Activated CD4-positive, alpha-beta T cell treated with anti-CD3 and anti-CD28 coated beads, Interleukin-2, amount 10 ng/mL, durations not matched to agents 7 days and 5 days (primary cell): ENCODE results near the gene TEKTIP1. TPM values are rescaled to one million over a fixed set of nuclear protein-coding genes. Genes with fewer than 3 reads are reported as not detected.

Source experiments
- CTCF ChIA-PET: fragments of 350-600 bp; sonication (Branson Sonifier 250); formaldehyde crosslinking; loops from one replicate; lab custom pipeline; 2021; ENCODE audit warnings: antibody characterized with exemption; lab: Charles Lee
- POLR2A ChIA-PET: fragments of 350-600 bp; sonication (Branson Sonifier 250); formaldehyde crosslinking; loops from one replicate; lab custom pipeline; 2021; ENCODE audit warnings: antibody characterized with exemption; lab: Charles Lee
- DNase-seq: peaks from one replicate; pipeline ENCODE4 v3.0.0-alpha.2; 2020
- H3K27ac Mint-ChIP-seq: one replicate; pipeline ENCODE4 v1.8.0; 2021; ENCODE audit warnings: mild to moderate bottlenecking, moderate library complexity, mixed read lengths
- H3K27me3 Mint-ChIP-seq: one replicate; pipeline ENCODE4 v1.8.0; 2021; ENCODE audit warnings: mixed read lengths
- H3K36me3 Mint-ChIP-seq: one replicate; pipeline ENCODE4 v1.8.0; 2021; ENCODE audit warnings: low read depth, mixed read lengths
- H3K4me1 Mint-ChIP-seq: one replicate; pipeline ENCODE4 v1.8.0; 2021; ENCODE audit warnings: mixed read lengths
- H3K4me3 Mint-ChIP-seq: one replicate; pipeline ENCODE4 v1.8.0; 2021; ENCODE audit warnings: mild to moderate bottlenecking, moderate library complexity, mixed read lengths
- H3K9me3 Mint-ChIP-seq: one replicate; pipeline ENCODE4 v1.8.0; 2021; ENCODE audit warnings: mixed read lengths
- total RNA-seq, 2 experiments: library from RNA; stranded (reverse); gene quantifications; one replicate each; pipeline ENCODE4 v1.2.3, GENCODE V29; 2021

TEKTIP1 gene
- total RNA-seq, 2 experiments from 2014 or later: 6.5 to 8.7 TPM

GRCh38 chr19:3510727-3511126 lies 28.2 kb upstream of the TEKTIP1 start:
- ChIA-PET POLR2A (no interaction called here), CTCF (no interaction called here)
- no peak overlapping the region for H3K27ac Mint-ChIP-seq
- no peaks in the 10 kb centered on the region for H3K9me3 Mint-ChIP-seq
- no peak for DNase-seq
- H3K36me3 Mint-ChIP-seq: peaks cover 27% of the 10 kb centered on the region
- no peak overlapping the region for H3K4me3 Mint-ChIP-seq
- H3K27me3 Mint-ChIP-seq: no peaks in the 10 kb centered on the region
- peaks cover 45% of the 10 kb centered on the region for H3K4me1 Mint-ChIP-seq

DNA sequence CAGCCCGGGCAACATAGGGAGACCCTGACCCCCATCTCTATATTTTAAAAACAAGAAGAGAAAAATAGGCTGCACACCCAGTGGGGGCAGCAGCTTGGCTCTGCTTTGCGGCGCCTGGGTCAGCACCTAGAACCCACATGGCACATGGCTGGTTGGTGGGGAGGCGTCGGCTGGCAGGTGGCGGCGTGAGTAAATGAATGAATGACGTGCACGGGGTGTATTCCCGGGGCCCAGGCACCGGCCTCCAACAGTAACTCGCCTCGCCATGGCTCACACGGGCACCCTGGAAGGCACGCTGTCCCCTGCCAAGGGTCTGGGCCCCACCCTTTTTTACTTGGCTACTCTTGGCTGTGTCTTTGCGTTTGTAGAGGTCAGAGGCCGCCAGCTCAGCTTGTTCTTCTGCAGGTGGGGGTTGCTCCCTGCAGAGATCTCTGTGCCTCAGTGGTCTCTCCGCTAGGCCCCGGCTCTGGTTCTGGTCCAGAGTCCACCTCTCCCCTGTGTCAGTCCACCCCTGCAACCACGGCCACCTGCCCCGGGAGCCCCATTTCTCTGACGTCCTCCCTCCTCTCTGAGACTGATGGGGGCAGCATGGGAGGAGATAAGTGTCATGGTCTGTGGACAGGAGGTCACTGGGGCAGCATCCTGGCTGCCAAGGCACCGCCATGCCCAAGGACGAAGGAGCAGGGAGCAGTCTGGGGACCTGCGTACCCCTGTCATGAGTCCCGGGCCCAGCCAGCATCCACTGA lies 27.3 kb upstream of the TEKTIP1 start:
- Mint-ChIP-seq H3K36me3 (peaks cover 29% of the 10 kb centered on the region), H3K4me3 (no peak overlapping the region), H3K27ac (no peak overlapping the region), H3K4me1 (peaks cover 52% of the 10 kb centered on the region), H3K27me3 (no peaks in the 10 kb centered on the region), H3K9me3 (no peaks in the 10 kb centered on the region)
- POLR2A ChIA-PET: no interaction called here
- CTCF ChIA-PET: interaction anchor here (0.5 to 1.3 kb wide), 3 partner anchors 10 to 23 kb away, joined by 3 to 4 read pairs (median 3); no protein-coding TSS in a partner anchor
- no peak for DNase-seq

DNA sequence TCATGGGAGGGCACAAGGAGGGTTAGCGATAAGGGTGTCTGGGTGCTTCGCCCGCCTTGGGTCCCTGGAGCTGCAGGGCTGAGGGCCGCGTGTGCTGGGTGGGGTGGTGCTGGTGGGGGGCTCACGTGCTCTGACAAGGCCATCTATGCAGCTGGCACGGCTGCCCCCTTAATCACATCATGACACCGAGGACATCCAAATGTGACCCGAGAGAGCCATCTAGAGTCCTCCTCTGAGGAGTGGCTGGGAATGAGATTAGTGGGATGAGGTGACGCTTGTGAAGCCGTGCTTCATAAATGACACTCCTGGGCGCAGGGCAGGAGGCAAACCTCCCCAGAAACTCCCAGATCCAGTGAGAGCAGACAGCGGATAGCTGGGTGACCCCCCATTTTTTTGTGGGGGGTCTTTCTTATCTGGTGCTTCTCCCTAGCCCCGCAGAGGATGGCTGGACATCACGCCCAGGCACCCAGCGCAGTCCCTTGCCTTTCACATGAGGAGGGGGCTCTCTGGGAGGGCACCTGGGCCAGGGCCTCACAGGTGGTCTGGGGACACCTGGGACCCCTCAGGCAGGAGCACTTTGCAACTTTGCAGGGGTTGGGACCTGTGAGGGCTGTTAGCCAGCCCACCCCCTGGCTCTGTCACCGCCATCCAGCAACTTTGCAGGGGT lies 26.3 kb upstream of the TEKTIP1 start:
- H3K27me3 Mint-ChIP-seq: no peaks in the 10 kb centered on the region
- peaks cover 19% of the 10 kb centered on the region for H3K36me3 Mint-ChIP-seq
- H3K27ac Mint-ChIP-seq: no peak overlapping the region
- H3K4me3 Mint-ChIP-seq: no peak overlapping the region
- DNase-seq: no peak
- H3K9me3 Mint-ChIP-seq: no peaks in the 10 kb centered on the region
- peaks cover 47% of the 10 kb centered on the region for H3K4me1 Mint-ChIP-seq
- CTCF ChIA-PET: interaction anchor here (1.1 to 1.3 kb wide), 2 partner anchors 11 to 22 kb away, joined by 3 read pairs; no protein-coding TSS in a partner anchor
- POLR2A ChIA-PET: no interaction called here

GRCh38 chr19:3513229-3514140 lies 25.5 kb upstream of the TEKTIP1 start:
- ChIA-PET CTCF (interaction anchor here (1.3 kb wide), 1 partner anchor 12 kb away, joined by 3 read pairs; no protein-coding TSS in a partner anchor), POLR2A (no interaction called here)
- no peaks in the 10 kb centered on the region for H3K27me3 Mint-ChIP-seq
- no peaks in the 10 kb centered on the region for H3K9me3 Mint-ChIP-seq
- H3K36me3 Mint-ChIP-seq: peaks cover 15% of the 10 kb centered on the region
- H3K27ac Mint-ChIP-seq: no peak overlapping the region
- H3K4me3 Mint-ChIP-seq: no peak overlapping the region
- DNase-seq: no peak
- peaks cover 42% of the 10 kb centered on the region for H3K4me1 Mint-ChIP-seq

GRCh38 chr19:3514930-3515329 lies 24.0 kb upstream of the TEKTIP1 start:
- Mint-ChIP-seq H3K9me3 (no peaks in the 10 kb centered on the region), H3K27ac (no peak overlapping the region), H3K36me3 (peaks cover 3% of the 10 kb centered on the region), H3K4me1 (peaks cover 28% of the 10 kb centered on the region), H3K27me3 (no peaks in the 10 kb centered on the region), H3K4me3 (no peak overlapping the region)
- CTCF ChIA-PET: interaction anchor here (0.7 kb wide), 1 partner anchor 122 kb away, joined by 4 read pairs; no protein-coding TSS in a partner anchor
- POLR2A ChIA-PET: no interaction called here
- no peak for DNase-seq

- Mint-ChIP-seq H3K9me3 (no peaks in the 10 kb centered on the region), H3K4me1 (peaks cover 29% of the 10 kb centered on the region), H3K27me3 (no peaks in the 10 kb centered on the region), H3K4me3 (no peak overlapping the region), H3K27ac (peak overlapping the region; percentile 69), H3K36me3 (peaks cover 4% of the 10 kb centered on the region)
- POLR2A ChIA-PET: no interaction called here
- CTCF ChIA-PET: interaction anchor here (0.6 kb wide), 2 partner anchors 24 kb away, joined by 3 read pairs; no protein-coding TSS in a partner anchor
- no peak for DNase-seq
Observed at GRCh38 chr19:3515891-3516422, 23.0 kb upstream of the TEKTIP1 start.

- Mint-ChIP-seq H3K4me1 (peaks cover 31% of the 10 kb centered on the region), H3K27me3 (no peaks in the 10 kb centered on the region), H3K4me3 (no peak overlapping the region), H3K27ac (peak overlapping the region; percentile 82), H3K36me3 (peaks cover 7% of the 10 kb centered on the region), H3K9me3 (no peaks in the 10 kb centered on the region)
- DNase-seq: peak; percentile 61
- ChIA-PET POLR2A (no interaction called here), CTCF (interaction anchor here (0.6 to 1.5 kb wide), 2 partner anchors 24 to 28 kb away, joined by 3 to 4 read pairs; no protein-coding TSS in a partner anchor)
Observed at GRCh38 chr19:3516675-3517207, 22.2 kb upstream of the TEKTIP1 start.

DNA sequence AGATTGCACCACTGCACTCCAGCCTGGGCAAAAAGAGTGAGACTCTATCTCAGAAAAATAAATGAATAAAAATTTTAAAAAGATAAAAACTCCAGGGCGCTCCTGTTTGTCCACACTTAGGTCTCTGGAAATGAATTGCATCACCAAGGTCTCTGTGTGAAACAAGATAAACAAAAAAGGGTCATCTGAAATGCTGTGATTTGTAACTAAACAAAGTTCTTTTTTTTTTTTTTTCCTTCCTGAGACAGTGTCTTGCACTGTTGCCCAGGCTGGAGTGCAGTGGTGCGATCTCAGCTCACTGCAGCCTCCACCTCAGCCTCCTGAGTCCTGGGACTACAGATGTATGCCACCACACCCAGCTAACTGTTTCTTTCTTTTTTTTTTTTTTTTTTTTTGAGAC lies 21.3 kb upstream of the TEKTIP1 start:
- Mint-ChIP-seq H3K4me1 (peaks cover 31% of the 10 kb centered on the region), H3K4me3 (no peak overlapping the region), H3K27ac (no peak overlapping the region), H3K36me3 (peaks cover 9% of the 10 kb centered on the region), H3K9me3 (no peaks in the 10 kb centered on the region), H3K27me3 (no peaks in the 10 kb centered on the region)
- ChIA-PET CTCF (interaction anchor here (1.5 kb wide), 1 partner anchor 27 kb away, joined by 4 read pairs; no protein-coding TSS in a partner anchor), POLR2A (no interaction called here)
- no peak for DNase-seq

DNA sequence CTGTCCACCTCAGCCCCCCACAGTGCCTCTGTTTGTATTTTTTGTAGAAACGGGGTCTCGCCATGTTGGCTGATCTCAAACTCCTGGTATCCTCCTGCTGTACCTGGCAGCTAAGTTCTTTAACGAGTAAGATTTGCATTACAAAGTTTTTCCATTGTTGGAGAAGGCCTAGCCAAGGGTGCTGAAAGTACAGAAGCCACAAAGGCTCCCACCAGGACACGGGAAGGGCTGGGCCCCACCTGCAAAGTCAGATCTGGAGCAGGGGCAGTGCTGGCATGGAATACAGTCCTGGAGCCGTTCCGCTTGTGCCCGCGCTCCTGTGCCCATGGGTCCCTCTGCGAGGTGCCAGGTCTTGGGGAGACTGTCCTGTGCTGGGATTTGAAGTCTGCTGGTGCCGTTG lies 20.7 kb upstream of the TEKTIP1 start:
- H3K4me3 Mint-ChIP-seq: no peak overlapping the region
- ChIA-PET POLR2A (no interaction called here), CTCF (interaction anchor here (1.5 to 1.8 kb wide), 2 partner anchors 12 to 27 kb away, joined by 4 read pairs; partner anchors contain the start of gene FZR1)
- H3K4me1 Mint-ChIP-seq: peaks cover 31% of the 10 kb centered on the region
- H3K36me3 Mint-ChIP-seq: peaks cover 9% of the 10 kb centered on the region
- peak overlapping the region; percentile 19 for H3K27ac Mint-ChIP-seq
- no peaks in the 10 kb centered on the region for H3K27me3 Mint-ChIP-seq
- no peak for DNase-seq
- H3K9me3 Mint-ChIP-seq: no peaks in the 10 kb centered on the region

DNA sequence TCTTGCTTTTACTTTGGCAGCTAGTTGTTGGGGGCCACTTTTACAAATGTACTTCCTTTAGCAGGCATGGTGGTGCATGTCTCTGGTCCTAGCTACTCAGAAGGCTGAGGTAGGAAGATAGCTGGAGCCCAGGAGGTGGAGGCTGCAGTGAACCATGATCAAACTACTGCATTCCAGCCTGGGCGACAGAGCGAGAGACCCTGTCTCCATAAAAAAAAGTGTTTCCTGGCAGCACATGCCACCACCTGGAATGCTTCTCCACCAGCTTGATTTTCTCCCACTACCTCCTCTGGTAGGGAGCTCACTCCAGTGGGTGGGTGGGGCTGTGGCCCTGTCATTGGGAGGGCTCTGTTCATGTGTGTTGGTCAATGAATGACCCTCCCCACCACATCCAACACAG lies 20.3 kb upstream of the TEKTIP1 start:
- no peak for DNase-seq
- Mint-ChIP-seq H3K36me3 (peaks cover 9% of the 10 kb centered on the region), H3K4me1 (peaks cover 31% of the 10 kb centered on the region), H3K4me3 (no peak overlapping the region), H3K27ac (no peak overlapping the region), H3K27me3 (no peaks in the 10 kb centered on the region), H3K9me3 (no peaks in the 10 kb centered on the region)
- POLR2A ChIA-PET: no interaction called here
- CTCF ChIA-PET: interaction anchor here (1.8 kb wide), 1 partner anchor 12 kb away, joined by 4 read pairs; the partner anchor contains the start of gene FZR1

- ChIA-PET CTCF (interaction anchor here (1.8 kb wide), 1 partner anchor 13 kb away, joined by 4 read pairs; the partner anchor contains the start of gene FZR1), POLR2A (no interaction called here)
- peaks cover 29% of the 10 kb centered on the region for H3K4me1 Mint-ChIP-seq
- no peak overlapping the region for H3K27ac Mint-ChIP-seq
- H3K4me3 Mint-ChIP-seq: no peak overlapping the region
- no peaks in the 10 kb centered on the region for H3K9me3 Mint-ChIP-seq
- no peak for DNase-seq
- peaks cover 13% of the 10 kb centered on the region for H3K36me3 Mint-ChIP-seq
- H3K27me3 Mint-ChIP-seq: no peaks in the 10 kb centered on the region
Observed at GRCh38 chr19:3519126-3519525, 19.8 kb upstream of the TEKTIP1 start.
